Cardiac muscle cell (in vitro differentiated cells and primary cell): ENCODE data around the gene RIPK4. TPM values are rescaled to one million over a fixed set of nuclear protein-coding genes. Genes with fewer than 3 reads are reported as not detected.

Source experiments
- DNase-seq, 2 donors: peaks; one replicate each; pipeline versions ENCODE4 v3.0.0 to v3.0.0-alpha.2; 2010 to 2017; ENCODE audit warnings: low read depth in 1 of 2, low spot score in 1 of 2
- H3K27ac ChIP-seq: fragments of 200-600 bp; sonication (generic); 2 replicates; pipeline ENCODE4 v1.5.1; 2016
- H3K27me3 ChIP-seq: fragments of 200-600 bp; sonication (generic); 2 replicates; pipeline ENCODE4 v1.6.0; 2016; ENCODE audit warnings: control low read depth
- H3K36me3 ChIP-seq: fragments of 200-600 bp; sonication (generic); 2 replicates; pipeline ENCODE4 v1.5.1; 2016; ENCODE audit warnings: control low read depth
- H3K4me1 ChIP-seq: fragments of 200-600 bp; sonication (generic); 2 replicates; pipeline ENCODE4 v1.8.1; 2017; ENCODE audit warnings: low read depth, mild to moderate bottlenecking, mixed run types
- H3K4me3 ChIP-seq: fragments of 200-600 bp; sonication (generic); 2 replicates; pipeline ENCODE4 v1.5.1; 2016; ENCODE audit warnings: mild to moderate bottlenecking
- H3K9me3 ChIP-seq: fragments of 200-600 bp; sonication (generic); 2 replicates; pipeline ENCODE4 v1.5.1; 2017; ENCODE audit warnings: low read depth, mild to moderate bottlenecking, control low read depth
- polyA plus RNA-seq: library from polyadenylated mRNA; unstranded; fragments of >200 nt; fragmentation: Nextera tagmentation; extraction: Ambion mirVana; gene quantifications from 2 replicates; pipeline ENCODE4 v1.2.1, GENCODE V29; 2016
- total RNA-seq: library from RNA; depleted of rRNA; stranded (reverse); fragments of >200 nt; gene quantifications from 2 replicates; pipeline ENCODE4 v1.2.3, GENCODE V29; 2016
- TF ChIP-seq, protein P1 (sequence below): IDR thresholded peaks from 2 replicates; pipeline ENCODE4 v1.5.1; 2012; ENCODE audit warnings: low read depth, mild to moderate bottlenecking, low read length

Gene RIPK4
- total and polyA plus RNA-seq, 2 experiments from 2014 or later, result 0.71 to 2.7 TPM

DNA sequence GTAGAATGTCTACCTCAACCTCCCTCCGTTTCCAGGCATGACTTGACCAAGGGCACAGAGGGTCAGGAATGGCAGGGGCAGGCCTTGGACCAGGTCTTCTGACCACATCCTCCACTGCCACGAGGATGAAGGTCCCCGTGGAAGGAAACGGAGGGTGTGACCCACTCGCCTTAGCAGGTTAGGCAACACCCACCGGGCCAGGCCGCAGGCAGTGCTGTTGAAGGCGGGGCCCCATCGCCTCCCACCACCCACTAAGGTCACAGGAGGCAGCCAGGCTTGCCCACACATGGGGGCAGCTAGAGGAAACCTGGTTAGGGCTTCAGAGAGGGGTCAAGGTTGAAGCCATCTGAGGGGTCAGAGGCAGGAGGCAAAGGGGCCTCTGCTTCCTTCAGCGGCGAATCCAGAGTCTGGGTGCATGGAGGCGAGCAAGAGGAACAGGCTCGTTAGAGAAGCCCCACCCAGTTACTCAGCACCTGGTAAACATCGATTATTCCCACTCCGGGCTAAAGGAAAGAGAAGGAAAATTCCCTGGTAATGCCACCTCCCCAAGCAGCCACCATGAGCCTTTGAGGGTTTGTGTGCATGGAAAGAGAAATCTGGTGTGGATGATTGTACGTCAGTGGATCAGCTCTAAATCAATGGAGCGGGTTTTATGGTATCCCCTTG is 37.0 kb downstream of the RIPK4 start:
- no peak overlapping the region for H3K27ac ChIP-seq
- peaks cover 11% of the 10 kb centered on the region for H3K27me3 ChIP-seq
- H3K4me3 ChIP-seq, result no peak overlapping the region
- no peak for DNase-seq
- no peaks in the 10 kb centered on the region for H3K36me3 ChIP-seq
- H3K9me3 ChIP-seq, result no peaks in the 10 kb centered on the region
- no peaks in the 10 kb centered on the region for H3K4me1 ChIP-seq
- TF ChIP-seq, protein P1, sequence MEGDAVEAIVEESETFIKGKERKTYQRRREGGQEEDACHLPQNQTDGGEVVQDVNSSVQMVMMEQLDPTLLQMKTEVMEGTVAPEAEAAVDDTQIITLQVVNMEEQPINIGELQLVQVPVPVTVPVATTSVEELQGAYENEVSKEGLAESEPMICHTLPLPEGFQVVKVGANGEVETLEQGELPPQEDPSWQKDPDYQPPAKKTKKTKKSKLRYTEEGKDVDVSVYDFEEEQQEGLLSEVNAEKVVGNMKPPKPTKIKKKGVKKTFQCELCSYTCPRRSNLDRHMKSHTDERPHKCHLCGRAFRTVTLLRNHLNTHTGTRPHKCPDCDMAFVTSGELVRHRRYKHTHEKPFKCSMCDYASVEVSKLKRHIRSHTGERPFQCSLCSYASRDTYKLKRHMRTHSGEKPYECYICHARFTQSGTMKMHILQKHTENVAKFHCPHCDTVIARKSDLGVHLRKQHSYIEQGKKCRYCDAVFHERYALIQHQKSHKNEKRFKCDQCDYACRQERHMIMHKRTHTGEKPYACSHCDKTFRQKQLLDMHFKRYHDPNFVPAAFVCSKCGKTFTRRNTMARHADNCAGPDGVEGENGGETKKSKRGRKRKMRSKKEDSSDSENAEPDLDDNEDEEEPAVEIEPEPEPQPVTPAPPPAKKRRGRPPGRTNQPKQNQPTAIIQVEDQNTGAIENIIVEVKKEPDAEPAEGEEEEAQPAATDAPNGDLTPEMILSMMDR, result no peak

DNA sequence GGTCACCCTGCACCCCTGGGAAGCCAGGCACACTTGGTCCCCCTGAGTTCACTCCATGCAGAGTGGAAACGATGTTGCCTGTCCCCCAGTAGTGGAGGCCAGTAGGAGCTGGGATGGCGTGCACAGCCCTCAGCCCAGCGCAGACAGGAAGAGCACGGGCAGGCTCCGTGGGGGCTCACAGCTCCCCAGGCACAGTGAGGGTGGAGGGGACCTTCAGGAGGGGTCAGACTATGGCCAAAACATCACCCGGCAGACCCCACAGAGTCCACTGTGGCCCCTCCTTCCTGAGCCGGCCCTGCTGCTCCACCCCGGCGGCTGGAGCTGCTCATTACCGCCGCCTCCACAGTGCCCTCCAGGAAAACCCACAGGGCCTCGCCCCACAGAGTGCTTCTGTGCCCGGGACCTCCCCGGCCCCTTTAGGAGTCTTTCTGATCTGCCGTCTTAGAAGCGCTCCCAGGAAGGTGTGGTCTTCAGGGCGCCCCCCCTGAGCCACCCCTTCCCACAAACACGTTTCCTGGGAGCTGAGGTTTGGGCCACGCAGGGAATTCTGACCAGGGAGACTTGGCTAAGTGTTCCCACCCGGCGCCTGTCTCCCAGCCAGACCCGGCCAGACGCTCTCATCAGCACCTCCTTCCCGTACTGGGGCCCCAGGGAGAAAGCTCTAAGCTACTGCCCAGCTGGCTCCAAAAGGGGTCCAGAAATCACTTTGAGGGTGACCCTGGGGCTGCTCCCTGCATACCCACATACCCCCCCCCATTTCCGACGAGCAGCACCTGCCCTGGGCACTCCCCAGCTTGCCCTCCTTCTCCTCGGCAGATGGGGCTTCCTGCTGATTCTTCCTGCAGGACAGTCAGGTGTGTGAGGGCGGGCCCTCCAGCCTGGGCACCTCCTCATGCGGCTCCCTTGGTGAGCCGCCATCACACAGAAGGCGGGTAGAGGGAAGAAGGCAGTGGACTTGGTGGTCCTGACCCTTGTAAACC is 38.8 kb downstream of the RIPK4 start:
- Histone ChIP-seq H3K27me3 (peaks cover 11% of the 10 kb centered on the region), H3K27ac (no peak overlapping the region), H3K36me3 (no peaks in the 10 kb centered on the region), H3K4me3 (no peak overlapping the region), H3K4me1 (no peaks in the 10 kb centered on the region), H3K9me3 (no peaks in the 10 kb centered on the region)
- TF ChIP-seq, protein P1, result no peak
- DNase-seq, result no peak

- TF ChIP-seq, protein P1, result no peak
- Histone ChIP-seq H3K4me1 (no peaks in the 10 kb centered on the region), H3K27ac (no peak overlapping the region), H3K9me3 (no peaks in the 10 kb centered on the region), H3K27me3 (peaks cover 11% of the 10 kb centered on the region), H3K4me3 (no peak overlapping the region), H3K36me3 (no peaks in the 10 kb centered on the region)
- DNase-seq, result peak in 1 of 2 donors; percentile 77
Measured at GRCh38 chr21:41726970-41727783, 39.7 kb downstream of the RIPK4 start.

DNA sequence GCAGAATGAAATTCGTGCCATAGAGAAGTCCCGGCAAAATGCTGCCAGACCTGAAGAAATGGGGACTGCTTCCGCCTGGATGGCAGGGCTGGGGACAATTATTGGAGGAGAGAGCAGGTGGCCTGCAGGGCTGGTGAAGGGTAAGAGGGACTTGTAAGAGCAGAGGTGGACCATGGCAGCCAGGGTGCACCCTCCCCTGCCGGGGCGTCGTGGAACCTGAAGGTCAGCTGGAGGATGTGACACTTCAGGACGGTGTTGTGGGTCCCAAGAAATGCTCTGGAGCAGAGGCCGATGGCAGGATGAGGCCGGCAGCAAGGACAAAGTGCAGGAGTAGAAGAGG is 40.3 kb downstream of the RIPK4 start:
- Histone ChIP-seq H3K27me3 (peaks cover 11% of the 10 kb centered on the region), H3K36me3 (no peaks in the 10 kb centered on the region), H3K4me3 (no peak overlapping the region), H3K4me1 (no peaks in the 10 kb centered on the region), H3K9me3 (no peaks in the 10 kb centered on the region), H3K27ac (no peak overlapping the region)
- DNase-seq, result no peak
- TF ChIP-seq, protein P1, result no peak

DNA sequence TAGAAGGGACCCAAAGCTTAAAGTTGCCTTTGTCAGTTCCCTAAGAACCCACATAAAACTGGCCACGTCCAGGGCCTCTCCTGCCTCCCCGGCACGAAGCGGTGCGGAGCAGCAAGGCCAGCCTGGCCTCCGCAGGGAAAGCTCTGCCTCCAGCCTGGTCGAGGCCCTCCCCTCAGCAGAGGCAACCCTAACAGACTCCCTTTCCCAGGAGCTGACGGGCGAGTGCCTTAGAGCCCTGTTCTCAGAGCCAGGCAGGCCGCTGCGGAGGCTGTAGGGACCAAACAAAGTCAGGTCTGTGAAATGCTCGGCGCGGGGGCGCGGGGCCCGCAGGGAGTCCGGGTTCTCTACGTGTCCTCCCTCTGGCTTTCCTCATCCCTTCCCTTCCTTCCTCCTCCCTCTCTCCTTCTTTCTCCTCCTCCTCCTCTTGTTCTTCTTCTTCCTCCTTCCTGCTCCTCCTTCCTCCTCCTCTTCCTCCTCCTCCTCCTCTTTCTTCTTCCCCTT is 40.7 kb downstream of the RIPK4 start:
- no peaks in the 10 kb centered on the region for H3K9me3 ChIP-seq
- no peak overlapping the region for H3K27ac ChIP-seq
- H3K36me3 ChIP-seq, result no peaks in the 10 kb centered on the region
- DNase-seq, result no peak
- peaks cover 11% of the 10 kb centered on the region for H3K27me3 ChIP-seq
- H3K4me1 ChIP-seq, result no peaks in the 10 kb centered on the region
- TF ChIP-seq, protein P1, result no peak
- H3K4me3 ChIP-seq, result no peak overlapping the region
